ENCODE data around the gene ZNF441. TPM values are rescaled to one million over a fixed set of nuclear protein-coding genes. Genes with fewer than 3 reads are reported as not detected.

Gene ZNF441
- total RNA-seq, 1 experiment from 2014 or later, result 0.85 TPM

DNA sequence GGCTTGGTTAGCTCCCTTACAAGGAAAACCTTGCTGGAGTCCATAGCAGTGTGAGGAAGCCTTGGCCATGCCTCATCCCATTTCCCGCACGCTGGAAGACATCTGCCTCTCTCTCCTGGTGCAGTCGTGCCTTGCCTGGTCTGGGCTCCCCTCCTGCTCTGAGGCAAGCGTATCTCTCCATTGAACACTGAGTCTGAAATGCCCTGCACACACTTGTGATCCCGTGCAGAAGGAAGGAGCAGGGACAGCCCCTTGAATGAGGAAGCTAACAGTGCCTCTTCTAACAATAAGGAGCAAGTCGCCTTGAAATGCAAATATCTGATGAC is 46.9 kb downstream of the ZNF441 start:
- H2AK5ac ChIP-seq (ENCODE audit: insufficient read length, low read length), result no peak overlapping the region
- H2BK5ac ChIP-seq (ENCODE audit: insufficient read length, low read length), result no peak overlapping the region
- WGBS (ENCODE audit: extremely low coverage, insufficient read length, low lambda C conversion rate), result no CpG with 5 or more reads among the region's 6 CpGs
- H2BK15ac ChIP-seq (ENCODE audit: low read depth, low read length), result no peak overlapping the region
- no peak overlapping the region for H2BK20ac ChIP-seq (ENCODE audit: low read depth, low read length, poor library complexity, severe bottlenecking)
- H2AFZ ChIP-seq (ENCODE audit: low read length), result no peak overlapping the region
- Mint-ChIP-seq H3K9me3 (peaks cover 8 to 9% of the 10 kb centered on the region in 2 experiments; a peak in 4 of 5 replicates), H3K36me3 (ENCODE audit: insufficient read depth in 1 of 3, low read depth in 3 of 3) (peaks cover 0 to 10% (median 4%) of the 10 kb centered on the region in 3 experiments; a peak in 4 of 7 replicates), H3K27ac (no peak overlapping the region; a peak in 1 of 7 replicates), H3K4me1 (peaks cover 5 to 9% of the 10 kb centered on the region in 2 experiments), H3K4me3 (peak overlapping the region; percentile 82 to 94), H3K27me3 (ENCODE audit: low read depth) (peaks cover 80% of the 10 kb centered on the region)
- H4K91ac ChIP-seq (ENCODE audit: insufficient read length, low read depth, low read length), result no peak overlapping the region
- H4K20me1 ChIP-seq (ENCODE audit: control insufficient read depth, insufficient read depth, insufficient read length), result no peaks in the 10 kb centered on the region
- H4K8ac ChIP-seq (replicated peaks; ENCODE audit: insufficient read length, low read depth, low read length), result no peak overlapping the region
- no peak overlapping the region for H3K14ac ChIP-seq (ENCODE audit: insufficient read depth, low read length)
- H3K79me1 ChIP-seq (ENCODE audit: insufficient read depth, low read depth, low read length, poor library complexity, severe bottlenecking), result no peaks in the 10 kb centered on the region
- H3K23ac ChIP-seq (ENCODE audit: insufficient read length, low read depth, low read length), result no peak overlapping the region
- no peak overlapping the region for H2BK12ac ChIP-seq (ENCODE audit: insufficient read length, low read depth, low read length)
- H3K4ac ChIP-seq (ENCODE audit: low read depth, low read length), result no peak overlapping the region
- no peaks in the 10 kb centered on the region for H3K4me1 ChIP-seq (ENCODE audit: insufficient read depth, low read length)
- TF ChIP-seq, protein P1, sequence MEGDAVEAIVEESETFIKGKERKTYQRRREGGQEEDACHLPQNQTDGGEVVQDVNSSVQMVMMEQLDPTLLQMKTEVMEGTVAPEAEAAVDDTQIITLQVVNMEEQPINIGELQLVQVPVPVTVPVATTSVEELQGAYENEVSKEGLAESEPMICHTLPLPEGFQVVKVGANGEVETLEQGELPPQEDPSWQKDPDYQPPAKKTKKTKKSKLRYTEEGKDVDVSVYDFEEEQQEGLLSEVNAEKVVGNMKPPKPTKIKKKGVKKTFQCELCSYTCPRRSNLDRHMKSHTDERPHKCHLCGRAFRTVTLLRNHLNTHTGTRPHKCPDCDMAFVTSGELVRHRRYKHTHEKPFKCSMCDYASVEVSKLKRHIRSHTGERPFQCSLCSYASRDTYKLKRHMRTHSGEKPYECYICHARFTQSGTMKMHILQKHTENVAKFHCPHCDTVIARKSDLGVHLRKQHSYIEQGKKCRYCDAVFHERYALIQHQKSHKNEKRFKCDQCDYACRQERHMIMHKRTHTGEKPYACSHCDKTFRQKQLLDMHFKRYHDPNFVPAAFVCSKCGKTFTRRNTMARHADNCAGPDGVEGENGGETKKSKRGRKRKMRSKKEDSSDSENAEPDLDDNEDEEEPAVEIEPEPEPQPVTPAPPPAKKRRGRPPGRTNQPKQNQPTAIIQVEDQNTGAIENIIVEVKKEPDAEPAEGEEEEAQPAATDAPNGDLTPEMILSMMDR (conservative IDR thresholded peaks at IDR 0.05), result no peak
- peak overlapping the region; percentile 46 for H3K4me2 ChIP-seq (ENCODE audit: insufficient read depth, insufficient read length, low read length)
- H3K9ac ChIP-seq (ENCODE audit: extremely low read depth, insufficient read length, low read length), result no peak overlapping the region
- H2BK120ac ChIP-seq (ENCODE audit: low read depth, low read length, poor library complexity, severe bottlenecking), result no peak overlapping the region
- H3K27me3 ChIP-seq (ENCODE audit: insufficient read depth, low read length), result peaks cover 8% of the 10 kb centered on the region; the same call in 1 of the 2 replicates
- H4K5ac ChIP-seq (ENCODE audit: insufficient read length, low read depth, low read length), result no peak overlapping the region
- no peak for DNase-seq
- peaks cover 4% of the 10 kb centered on the region for H3K23me2 ChIP-seq (ENCODE audit: insufficient read length, low read depth, low read length, poor library complexity, severe bottlenecking)
- H3K79me2 ChIP-seq (ENCODE audit: insufficient read depth, low read length), result no peaks in the 10 kb centered on the region
- H3K27ac ChIP-seq (ENCODE audit: insufficient read length, low read depth, low read length), result no peak overlapping the region
- no peak overlapping the region for H3K56ac ChIP-seq (ENCODE audit: insufficient read length, low read depth, low read length)
- H3K9me3 ChIP-seq (ENCODE audit: control insufficient read depth, low read depth, low read length), result no peaks in the 10 kb centered on the region
- no peak overlapping the region for H3T11ph ChIP-seq (ENCODE audit: low read length)
- H3K18ac ChIP-seq (ENCODE audit: insufficient read length, low read depth, low read length), result no peak overlapping the region
